ENCODE results near the gene CROCC.

GRCh38 chr1:16904560-16905109, 17.1 kb upstream of the CROCC start:
- TF ChIP-seq POLR2A (IDR thresholded peaks at IDR 0.05; ENCODE audit: low read length) (no peak), GATA1 (IDR thresholded peaks at IDR 0.05; ENCODE audit: low read depth, low read length) (no peak)

All from erythroblast (primary cell).